Measurements from ENCODE around the gene IL1RAPL2.
A peak's percentile ranks its signal among the peaks of the same experiment; 100 is the strongest.
"Not testable (repeated sequence)": the region's sequence is repeated elsewhere in the genome, so short reads cannot be mapped to it uniquely, and the experiment has no call there.

The IL1RAPL2 gene

DNA sequence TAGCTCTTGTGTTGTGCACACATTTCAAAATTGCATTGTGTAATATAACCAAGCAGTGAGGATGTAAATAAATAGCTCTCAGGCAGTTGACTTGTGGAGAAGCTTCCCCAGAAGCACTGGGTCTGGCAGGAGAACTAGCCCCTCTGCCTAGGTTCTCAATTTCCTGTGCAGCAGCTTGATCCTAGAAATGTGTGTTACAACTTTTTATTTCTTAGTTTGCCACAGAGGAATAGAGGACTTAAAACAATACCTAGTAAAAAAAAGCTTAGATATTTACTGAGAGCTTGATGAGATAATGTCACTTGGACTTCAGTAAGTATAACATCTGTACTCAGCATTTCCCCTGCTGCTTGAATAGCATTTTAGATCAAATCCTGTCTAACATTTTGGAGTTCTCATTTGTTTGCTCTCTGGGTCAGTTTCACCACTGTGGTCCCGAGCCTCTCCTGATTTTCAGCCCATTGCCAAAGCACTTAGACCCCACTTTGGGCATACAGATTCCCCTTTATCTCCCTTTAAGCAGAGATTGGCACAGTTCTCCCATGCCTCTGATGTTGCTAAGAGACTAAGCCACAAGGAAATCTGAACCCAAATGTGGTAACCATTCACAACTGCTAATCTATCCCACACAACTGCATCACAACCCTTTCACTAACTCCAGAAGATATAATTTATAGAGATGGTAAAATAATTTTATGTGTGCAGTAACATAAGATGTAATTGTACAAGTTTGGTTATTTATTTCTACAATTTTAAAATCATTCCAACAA, 1158.2 kb downstream of the IL1RAPL2 start:
- DNase-seq, result no peak

GRCh38 chrX:105725228-105725627, 1159.2 kb downstream of the IL1RAPL2 start:
- DNase-seq, result no peak

- DNase-seq, result no peak
Measured at GRCh38 chrX:105738162-105738561, 1172.2 kb downstream of the IL1RAPL2 start.

DNA sequence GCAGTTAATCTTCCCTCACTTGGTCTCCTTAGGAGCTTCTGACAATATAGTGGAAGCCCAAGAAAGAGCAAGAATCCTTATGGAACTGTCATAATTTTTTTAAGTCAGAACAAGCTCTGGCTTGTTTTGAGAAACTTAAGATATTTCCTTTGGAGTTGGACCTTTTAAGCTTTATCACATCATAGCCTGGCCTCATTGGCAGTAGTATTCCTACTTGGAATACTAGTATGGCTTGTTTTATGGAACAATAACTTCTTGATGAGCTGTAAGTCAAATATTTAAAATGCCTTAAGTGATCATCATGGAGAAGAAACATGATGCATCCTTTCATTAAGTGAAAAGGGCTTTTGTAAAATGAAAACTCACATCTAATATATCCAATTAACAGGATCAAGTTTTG, 1178.3 kb downstream of the IL1RAPL2 start:
- DNase-seq, result no peak

DNA sequence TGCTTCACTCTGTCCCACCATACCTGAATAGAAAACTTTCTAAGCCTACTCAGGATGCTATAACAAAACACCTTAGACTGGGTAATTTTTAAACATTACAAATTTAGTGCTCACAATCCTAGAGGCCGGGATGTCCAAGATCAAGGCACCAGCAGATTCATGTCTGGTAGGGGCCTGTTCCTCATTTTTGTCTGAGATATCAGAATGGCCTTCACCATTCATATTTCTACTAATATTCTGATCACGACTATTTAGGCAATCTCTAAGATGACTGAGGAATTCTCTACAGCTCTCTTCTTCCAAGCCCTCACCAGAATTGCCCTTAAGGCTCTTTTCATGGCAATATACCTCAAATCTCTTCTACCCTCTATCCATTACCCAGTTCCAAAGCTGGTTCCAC, 1178.9 kb downstream of the IL1RAPL2 start:
- no peak for DNase-seq

GRCh38 chrX:105745863-105746262, 1179.9 kb downstream of the IL1RAPL2 start:
- no peak for DNase-seq

DNA sequence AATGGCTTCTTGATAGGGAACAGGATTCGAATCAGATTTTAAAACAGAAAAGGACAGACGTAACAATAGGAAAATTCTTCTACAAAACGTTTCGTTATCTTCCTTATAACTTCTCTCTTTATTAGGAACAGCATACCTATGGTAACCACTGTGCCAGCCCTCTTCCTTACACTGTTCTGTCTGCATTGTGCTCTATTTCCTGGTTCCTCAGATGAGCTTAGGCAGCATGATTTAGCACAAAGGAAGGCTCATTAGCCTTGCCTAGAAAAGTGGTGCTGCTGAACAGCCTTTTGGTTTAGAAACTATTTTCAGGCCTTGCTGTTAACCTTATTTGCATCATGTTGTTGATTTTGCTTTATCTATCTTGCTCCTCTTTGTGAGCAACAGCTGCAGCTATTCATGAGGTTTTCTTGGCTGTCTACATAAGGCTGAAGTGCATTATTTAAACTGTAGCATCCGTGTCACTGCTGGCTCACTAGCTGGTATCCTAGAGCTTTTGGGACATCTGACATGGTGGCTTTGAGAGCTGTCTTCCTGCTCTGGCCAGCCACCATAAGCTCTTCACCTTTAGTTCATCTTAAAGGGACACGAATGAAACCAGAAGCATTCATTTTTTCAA, 1186.4 kb downstream of the IL1RAPL2 start:
- DNase-seq, result peak; percentile 86 to 94

GRCh38 chrX:105753411-105753810, 1187.4 kb downstream of the IL1RAPL2 start:
- DNase-seq, result peak; percentile 8 to 26

- DNase-seq, result no peak
Measured at GRCh38 chrX:105754286-105754964, 1188.4 kb downstream of the IL1RAPL2 start.

GRCh38 chrX:105755109-105755508, 1189.1 kb downstream of the IL1RAPL2 start:
- no peak for DNase-seq

GRCh38 chrX:105758754-105759153, 1192.8 kb downstream of the IL1RAPL2 start:
- no peak for DNase-seq

DNA sequence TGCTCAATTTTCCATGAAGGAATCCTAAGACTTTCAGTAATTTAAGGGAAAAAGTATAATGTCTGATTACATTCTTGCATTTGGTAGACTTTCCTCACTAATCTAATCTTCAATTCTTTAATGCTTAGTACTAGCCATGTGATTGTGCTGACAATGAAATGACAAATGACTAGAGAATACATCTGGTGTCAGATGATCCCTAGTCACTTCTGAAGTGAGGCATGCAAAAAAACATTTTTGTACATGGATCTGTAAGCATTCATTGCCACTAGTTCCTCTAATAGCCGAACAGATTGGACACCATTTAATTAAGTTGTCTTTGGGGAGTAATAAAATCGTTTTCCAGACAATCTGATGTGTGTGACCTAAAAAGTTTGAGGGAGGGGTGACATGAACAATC, 1193.6 kb downstream of the IL1RAPL2 start:
- DNase-seq, result no peak

DNA sequence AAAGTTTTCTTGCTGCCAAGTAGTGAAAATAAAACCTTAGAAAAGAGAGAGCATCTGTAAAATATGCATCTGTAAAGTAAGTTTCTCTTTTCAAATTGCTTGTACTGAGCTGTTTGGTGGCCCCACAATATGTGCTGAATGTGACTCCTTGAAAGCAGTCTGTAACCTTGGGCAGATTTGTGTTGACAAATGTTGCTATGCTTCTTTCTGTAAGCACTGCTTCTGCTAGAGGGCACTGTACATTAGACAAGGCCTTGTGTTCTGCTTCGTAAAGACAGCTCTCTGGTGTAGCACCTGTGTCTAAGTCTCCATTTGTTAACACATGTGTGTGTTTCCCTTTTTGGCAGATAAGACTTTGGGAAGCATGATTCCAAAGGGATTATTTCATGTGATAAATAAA, 1199.7 kb downstream of the IL1RAPL2 start:
- DNase-seq, result no peak

GRCh38 chrX:105773801-105774200, 1207.8 kb downstream of the IL1RAPL2 start:
- DNase-seq, result no peak

GRCh38 chrX:105775679-105776078, 1209.7 kb downstream of the IL1RAPL2 start:
- DNase-seq, result no peak

GRCh38 chrX:105781804-105782203, 1215.8 kb downstream of the IL1RAPL2 start:
- DNase-seq, result no peak

DNA sequence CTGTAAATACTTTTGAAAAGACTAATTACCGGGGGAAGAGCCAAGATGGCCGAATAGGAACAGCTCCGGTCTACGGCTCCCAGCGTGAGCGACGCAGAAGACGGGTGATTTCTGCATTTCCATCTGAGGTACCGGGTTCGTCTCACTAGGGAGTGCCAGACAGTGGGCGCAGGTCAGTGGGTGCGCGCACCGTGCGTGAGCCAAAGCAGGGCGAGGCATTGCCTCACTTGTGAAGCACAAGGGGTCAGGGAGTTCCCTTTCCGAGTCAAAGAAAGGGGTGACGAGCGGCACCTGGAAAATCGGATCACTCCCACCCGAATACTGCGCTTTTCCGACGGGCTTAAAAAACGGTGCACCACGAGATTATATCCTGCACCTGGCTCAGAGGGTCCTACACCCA, 1230.9 kb downstream of the IL1RAPL2 start:
- peak in 1 of 2 experiments; percentile 3 for DNase-seq

- no peak for DNase-seq
Measured at GRCh38 chrX:105803891-105804290, 1237.9 kb downstream of the IL1RAPL2 start.

DNA sequence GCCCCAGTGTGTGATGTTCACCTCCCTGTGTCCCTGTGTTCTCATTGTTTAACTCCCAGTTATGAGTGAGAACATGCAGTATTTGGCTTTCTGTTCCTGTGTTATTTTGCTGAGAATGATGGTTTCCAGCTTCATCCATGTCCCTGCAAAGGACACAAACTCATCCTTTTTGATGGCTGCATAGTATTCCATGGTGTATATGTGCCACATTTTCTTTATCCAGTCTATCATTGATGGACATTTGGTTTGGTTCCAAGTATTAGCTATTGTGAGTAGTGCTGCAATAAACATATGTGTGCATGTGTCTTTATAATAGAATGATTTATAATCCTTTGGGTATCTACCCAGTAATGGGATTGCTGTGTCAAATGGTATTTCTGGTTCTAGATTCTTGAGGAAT, 1239.7 kb downstream of the IL1RAPL2 start:
- not testable (repeated sequence) for DNase-seq

GRCh38 chrX:105816517-105816916, 1250.5 kb downstream of the IL1RAPL2 start:
- no peak for DNase-seq

Data from NCI-H526 (cell line).